Neural progenitor cell (in vitro differentiated cells): ENCODE results near the gene CHKA.

Source experiments
- EZH2 ChIP-seq: fragments of 200-600 bp; sonication (generic); IDR thresholded peaks from 2 replicates; pipeline ENCODE4 v1.6.1; 2017; ENCODE audit warnings: antibody characterized with exemption, mild to moderate bottlenecking, moderate library complexity
- TF ChIP-seq, protein P1 (sequence below): fragments of 200-600 bp; sonication (generic); IDR thresholded peaks from 2 replicates; pipeline ENCODE4 v1.5.1; 2017; ENCODE audit warnings: antibody characterized with exemption, mild to moderate bottlenecking

GRCh38 chr11:68117853-68118470, 3.2 kb downstream of the CHKA start:
- TF ChIP-seq, protein P1, sequence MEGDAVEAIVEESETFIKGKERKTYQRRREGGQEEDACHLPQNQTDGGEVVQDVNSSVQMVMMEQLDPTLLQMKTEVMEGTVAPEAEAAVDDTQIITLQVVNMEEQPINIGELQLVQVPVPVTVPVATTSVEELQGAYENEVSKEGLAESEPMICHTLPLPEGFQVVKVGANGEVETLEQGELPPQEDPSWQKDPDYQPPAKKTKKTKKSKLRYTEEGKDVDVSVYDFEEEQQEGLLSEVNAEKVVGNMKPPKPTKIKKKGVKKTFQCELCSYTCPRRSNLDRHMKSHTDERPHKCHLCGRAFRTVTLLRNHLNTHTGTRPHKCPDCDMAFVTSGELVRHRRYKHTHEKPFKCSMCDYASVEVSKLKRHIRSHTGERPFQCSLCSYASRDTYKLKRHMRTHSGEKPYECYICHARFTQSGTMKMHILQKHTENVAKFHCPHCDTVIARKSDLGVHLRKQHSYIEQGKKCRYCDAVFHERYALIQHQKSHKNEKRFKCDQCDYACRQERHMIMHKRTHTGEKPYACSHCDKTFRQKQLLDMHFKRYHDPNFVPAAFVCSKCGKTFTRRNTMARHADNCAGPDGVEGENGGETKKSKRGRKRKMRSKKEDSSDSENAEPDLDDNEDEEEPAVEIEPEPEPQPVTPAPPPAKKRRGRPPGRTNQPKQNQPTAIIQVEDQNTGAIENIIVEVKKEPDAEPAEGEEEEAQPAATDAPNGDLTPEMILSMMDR = no peak
- no peak for TF ChIP-seq EZH2
